ENCODE results near the gene COQ10A.

- no peak for TF ChIP-seq EGR1 (IDR thresholded peaks at IDR 0.05; ENCODE audit: borderline replicate concordance, low read depth, low read length)
- no peak for TF ChIP-seq CBX8 (IDR thresholded peaks at IDR 0.05; ENCODE audit: borderline replicate concordance, low read depth, low read length)
- no peak for TF ChIP-seq RAD21 (IDR thresholded peaks at IDR 0.05 in 1 of 2, conservative IDR thresholded peaks at IDR 0.05 in 1 of 2; ENCODE audit: low read depth in 2 of 2, low read length in 2 of 2)
- no peak for TF ChIP-seq CTCF (IDR thresholded peaks at IDR 0.05; ENCODE audit: control extremely low read depth in 1 of 3, insufficient read depth in 1 of 3, low read depth in 1 of 3, low read length in 3 of 3)
- no peak for TF ChIP-seq POLR2A (IDR thresholded peaks at IDR 0.05; ENCODE audit: control extremely low read depth in 1 of 2, low read depth in 2 of 2, low read length in 2 of 2)
- TF ChIP-seq CHD2 (IDR thresholded peaks at IDR 0.05; ENCODE audit: low read length): no peak
- no peak for TF ChIP-seq YY1 (IDR thresholded peaks at IDR 0.05; ENCODE audit: low read depth, low read length)
- TF ChIP-seq POLR2AphosphoS5 (IDR thresholded peaks at IDR 0.05; ENCODE audit: low read depth, low read length): no peak
- TF ChIP-seq JUND (IDR thresholded peaks at IDR 0.05; ENCODE audit: low read length): no peak
- TF ChIP-seq BCL11A (IDR thresholded peaks at IDR 0.05; ENCODE audit: low read depth in 2 of 2, low read length in 2 of 2): no peak
- no peak for TF ChIP-seq MAX (IDR thresholded peaks at IDR 0.05)
- TF ChIP-seq NRF1 (IDR thresholded peaks at IDR 0.05; ENCODE audit: low read depth, low read length): no peak
These were observed 44.2 kb upstream of the COQ10A start for GRCh38 chr12:56222531-56222895.
